Measurements from ENCODE around the gene DGKQ.
"Not testable (repeated sequence)": the region's sequence is repeated elsewhere in the genome, so short reads cannot be mapped to it uniquely, and the experiment has no call there.

The DGKQ gene

GRCh38 chr4:1010395-1011021 is 37.1 kb upstream of the DGKQ start:
- peak; percentile 62 to 78 for DNase-seq (ENCODE audit: extremely low read depth in 1 of 2, low read depth in 1 of 2)

- peak in 1 of 2 donors; percentile 50 for DNase-seq (ENCODE audit: extremely low read depth in 1 of 2, low read depth in 1 of 2)
Measured at GRCh38 chr4:1009542-1010394, 36.4 kb upstream of the DGKQ start.

GRCh38 chr4:1008840-1009541 is 35.6 kb upstream of the DGKQ start:
- DNase-seq (ENCODE audit: extremely low read depth in 1 of 2, low read depth in 1 of 2) = no peak

GRCh38 chr4:1006856-1007255 is 33.5 kb upstream of the DGKQ start:
- no peak for DNase-seq (ENCODE audit: extremely low read depth in 1 of 2, low read depth in 1 of 2)

GRCh38 chr4:1004557-1005485 is 31.5 kb upstream of the DGKQ start:
- no peak for DNase-seq (ENCODE audit: extremely low read depth in 1 of 2, low read depth in 1 of 2)

- DNase-seq (ENCODE audit: extremely low read depth in 1 of 2, low read depth in 1 of 2) = no peak
Measured at GRCh38 chr4:1004071-1004418, 30.7 kb upstream of the DGKQ start.

- DNase-seq (ENCODE audit: extremely low read depth in 1 of 2, low read depth in 1 of 2) = no peak
Measured at GRCh38 chr4:1003271-1004070, 30.1 kb upstream of the DGKQ start.

GRCh38 chr4:1002631-1003251 is 29.4 kb upstream of the DGKQ start:
- no peak for DNase-seq (ENCODE audit: extremely low read depth in 1 of 2, low read depth in 1 of 2)

GRCh38 chr4:1002131-1002630 is 28.8 kb upstream of the DGKQ start:
- DNase-seq (ENCODE audit: extremely low read depth in 1 of 2, low read depth in 1 of 2) = no peak

- DNase-seq (ENCODE audit: extremely low read depth in 1 of 2, low read depth in 1 of 2) = no peak
Measured at GRCh38 chr4:1001561-1002130, 28.3 kb upstream of the DGKQ start.

- no peak for DNase-seq (ENCODE audit: extremely low read depth in 1 of 2, low read depth in 1 of 2)
Measured at GRCh38 chr4:1000686-1001260, 27.4 kb upstream of the DGKQ start.

GRCh38 chr4:999882-1000425 is 26.6 kb upstream of the DGKQ start:
- no peak for DNase-seq (ENCODE audit: extremely low read depth in 1 of 2, low read depth in 1 of 2)

GRCh38 chr4:999240-999863 is 26.0 kb upstream of the DGKQ start:
- DNase-seq (ENCODE audit: extremely low read depth in 1 of 2, low read depth in 1 of 2) = not testable (repeated sequence)

- DNase-seq (ENCODE audit: extremely low read depth in 1 of 2, low read depth in 1 of 2) = no peak
Measured at GRCh38 chr4:998096-998691, 24.8 kb upstream of the DGKQ start.

GRCh38 chr4:997375-998071 is 24.2 kb upstream of the DGKQ start:
- no peak for DNase-seq (ENCODE audit: extremely low read depth in 1 of 2, low read depth in 1 of 2)

- no peak for DNase-seq (ENCODE audit: extremely low read depth in 1 of 2, low read depth in 1 of 2)
Measured at GRCh38 chr4:996997-997374, 23.6 kb upstream of the DGKQ start.

All from stimulated activated CD8-positive, alpha-beta memory T cell treated with anti-CD3 and anti-CD28 coated beads, Interleukin-7, amount 100 ng/mL, for 48 hours (primary cell).